HEK293T (cell line): ENCODE data around the gene SPOCK3.

Experiments used
- CTCF ChIA-PET: fragments of 350-600 bp; formaldehyde crosslinking; extraction: SDS; loops from one replicate; lab custom pipeline; 2021; ENCODE audit warnings: antibody characterized with exemption, inconsistent platforms; lab: Yijun Ruan, JAX
- POLR2A ChIA-PET: fragments of 350-600 bp; formaldehyde crosslinking; extraction: SDS; loops from one replicate; lab custom pipeline; 2020; ENCODE audit warnings: antibody characterized with exemption, inconsistent platforms; lab: Yijun Ruan, JAX
- DNase-seq: peaks from one replicate; pipeline ENCODE4 v3.0.0; 2012; ENCODE audit warnings: mixed read lengths; ENCODE audit errors: extremely low spot score
- ARNT ChIP-seq: fragments of 450-650 bp; IDR thresholded peaks from 2 replicates; pipeline ENCODE4 v1.6.1; 2017; ENCODE audit warnings: mild to moderate bottlenecking
- BHLHE40 ChIP-seq: fragments of 450-650 bp; IDR thresholded peaks from 2 replicates; pipeline ENCODE4 v1.6.1; 2016; ENCODE audit warnings: mild to moderate bottlenecking, moderate library complexity, borderline replicate concordance
- CTBP1 ChIP-seq: fragments of 450-650 bp; IDR thresholded peaks from 2 replicates; pipeline ENCODE4 v1.6.1; 2016; ENCODE audit warnings: borderline replicate concordance
- ELF4 ChIP-seq: fragments of 450-650 bp; IDR thresholded peaks from 2 replicates; pipeline ENCODE4 v1.6.1; 2017; ENCODE audit warnings: antibody characterized with exemption
- FOXA1 ChIP-seq: fragments of 450-650 bp; IDR thresholded peaks from 2 replicates; pipeline ENCODE4 v1.6.1; 2016; ENCODE audit warnings: mild to moderate bottlenecking
- FOXK2 ChIP-seq: fragments of 450-650 bp; IDR thresholded peaks from 2 replicates; pipeline ENCODE4 v1.6.1; 2016; ENCODE audit warnings: mild to moderate bottlenecking
- FOXM1 ChIP-seq: fragments of 450-650 bp; IDR thresholded peaks from 2 replicates; pipeline ENCODE4 v1.6.1; 2017; ENCODE audit warnings: mild to moderate bottlenecking, borderline replicate concordance
- HDGF ChIP-seq: fragments of 450-650 bp; IDR thresholded peaks from 2 replicates; pipeline ENCODE4 v1.6.1; 2017; ENCODE audit warnings: antibody characterized with exemption, borderline replicate concordance
- L3MBTL2 ChIP-seq: fragments of 450-650 bp; conservative IDR thresholded peaks from 2 replicates; pipeline ENCODE4 v1.6.1; 2016; ENCODE audit warnings: mild to moderate bottlenecking
- LEF1 ChIP-seq: fragments of 450-650 bp; IDR thresholded peaks from 2 replicates; pipeline ENCODE4 v1.6.1; 2017; ENCODE audit warnings: mild to moderate bottlenecking, borderline replicate concordance
- NFRKB ChIP-seq: fragments of 450-650 bp; IDR thresholded peaks from 2 replicates; pipeline ENCODE4 v1.6.1; 2016; ENCODE audit warnings: mild to moderate bottlenecking, moderate library complexity
- SP1 ChIP-seq: fragments of 450-650 bp; IDR thresholded peaks from 2 replicates; pipeline ENCODE4 v1.6.1; 2017
- SUZ12 ChIP-seq: fragments of 450-650 bp; IDR thresholded peaks from 2 replicates; pipeline ENCODE4 v1.6.1; 2016; ENCODE audit warnings: mild to moderate bottlenecking
- TARDBP ChIP-seq: fragments of 450-650 bp; IDR thresholded peaks from 2 replicates; pipeline ENCODE4 v1.6.1; 2016
- ZNF384 ChIP-seq: fragments of 450-650 bp; IDR thresholded peaks from 2 replicates; pipeline ENCODE4 v1.6.1; 2016
- TF ChIP-seq, protein P1 (sequence below): fragments of 450-650 bp; IDR thresholded peaks from 2 replicates; pipeline ENCODE4 v1.6.1; 2016

The SPOCK3 gene

DNA sequence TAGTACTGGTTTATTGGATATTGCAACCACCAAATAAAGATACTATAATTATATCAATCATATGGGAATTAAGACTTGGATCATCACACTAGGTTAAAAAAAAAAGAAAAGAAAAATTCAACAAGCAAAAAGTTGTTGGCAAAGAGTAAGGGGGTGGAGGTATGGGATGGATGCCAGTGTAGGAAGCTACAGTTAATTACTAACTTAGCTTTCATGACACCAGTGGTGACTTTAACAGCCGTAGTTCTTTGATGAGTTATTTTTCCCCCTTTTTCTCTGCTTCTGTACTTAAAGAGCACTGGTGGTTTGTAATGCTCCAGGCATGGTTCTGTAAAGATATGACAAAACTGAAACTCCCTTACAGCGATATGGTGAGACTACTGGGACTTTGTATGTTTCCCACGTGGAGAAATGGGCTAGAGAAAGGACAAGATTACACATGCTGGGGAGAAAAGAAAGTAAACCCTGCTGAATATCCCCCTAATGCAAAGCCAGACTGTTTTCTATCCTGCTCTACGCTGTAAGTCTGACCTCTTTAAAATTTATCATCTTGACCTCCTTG, 210.8 kb downstream of the SPOCK3 start:
- ChIA-PET POLR2A (no interaction called here), CTCF (interaction anchor here (0.6 to 1.0 kb wide), 2 partner anchors 240 to 266 kb away, joined by 3 to 4 read pairs; no protein-coding TSS in a partner anchor)
- DNase-seq: no peak
- TF ChIP-seq NFRKB (no peak), TARDBP (no peak), L3MBTL2 (no peak), BHLHE40 (no peak), CTBP1 (no peak), LEF1 (no peak), FOXM1 (no peak), ZNF384 (no peak), HDGF (no peak)

- DNase-seq: peak; percentile 39
- POLR2A ChIA-PET: no interaction called here
- TF ChIP-seq SUZ12 (no peak), FOXM1 (no peak), CTBP1 (no peak), ARNT (no peak), TARDBP (no peak), ELF4 (no peak), L3MBTL2 (no peak), FOXA1 (no peak), FOXK2 (no peak), LEF1 (no peak), BHLHE40 (no peak), NFRKB (no peak), ZNF384 (no peak), SP1 (no peak), HDGF (no peak)
- TF ChIP-seq, protein P1, sequence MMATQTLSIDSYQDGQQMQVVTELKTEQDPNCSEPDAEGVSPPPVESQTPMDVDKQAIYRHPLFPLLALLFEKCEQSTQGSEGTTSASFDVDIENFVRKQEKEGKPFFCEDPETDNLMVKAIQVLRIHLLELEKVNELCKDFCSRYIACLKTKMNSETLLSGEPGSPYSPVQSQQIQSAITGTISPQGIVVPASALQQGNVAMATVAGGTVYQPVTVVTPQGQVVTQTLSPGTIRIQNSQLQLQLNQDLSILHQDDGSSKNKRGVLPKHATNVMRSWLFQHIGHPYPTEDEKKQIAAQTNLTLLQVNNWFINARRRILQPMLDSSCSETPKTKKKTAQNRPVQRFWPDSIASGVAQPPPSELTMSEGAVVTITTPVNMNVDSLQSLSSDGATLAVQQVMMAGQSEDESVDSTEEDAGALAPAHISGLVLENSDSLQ: no peak
- CTCF ChIA-PET: interaction anchor here (0.5 to 1.0 kb wide), 6 partner anchors 10 to 958 kb away, joined by 3 to 5 read pairs (median 3); partner anchors contain the start of gene SPOCK3
Observed at GRCh38 chr4:167021545-167022155, 212.6 kb downstream of the SPOCK3 start.

DNA sequence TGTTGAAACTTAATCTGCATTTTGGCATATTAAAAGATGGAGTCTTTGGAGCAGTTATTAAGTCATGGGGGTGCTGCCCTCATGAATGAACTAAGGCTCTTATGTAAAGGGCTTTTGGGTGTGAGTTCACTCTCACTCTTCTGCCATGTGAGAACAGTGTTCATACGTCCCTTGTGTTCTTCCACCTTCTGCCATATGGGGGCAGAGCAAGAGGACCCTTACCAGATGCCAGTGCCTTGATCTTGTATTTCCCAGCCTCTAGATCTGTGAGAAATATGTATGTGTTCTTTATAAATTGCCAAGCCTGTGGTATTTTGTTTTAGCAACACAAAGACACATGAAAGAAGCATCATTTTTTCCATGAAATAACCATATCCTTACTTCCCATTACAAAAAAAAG, 213.9 kb downstream of the SPOCK3 start:
- TF ChIP-seq CTBP1 (no peak), ARNT (no peak), BHLHE40 (no peak), SUZ12 (no peak)
- CTCF ChIA-PET: no interaction called here
- DNase-seq: no peak
- POLR2A ChIA-PET: no interaction called here

GRCh38 chr4:167014944-167015343, 219.3 kb downstream of the SPOCK3 start:
- ChIA-PET CTCF (no interaction called here), POLR2A (no interaction called here)
- TF ChIP-seq FOXM1: no peak
- TF ChIP-seq SUZ12: no peak
- TF ChIP-seq FOXK2: no peak
- TF ChIP-seq L3MBTL2: no peak
- no peak for TF ChIP-seq ZNF384
- TF ChIP-seq FOXA1: no peak
- TF ChIP-seq, protein P1: no peak
- no peak for TF ChIP-seq CTBP1
- TF ChIP-seq ELF4: no peak
- no peak for TF ChIP-seq TARDBP
- no peak for TF ChIP-seq NFRKB
- no peak for TF ChIP-seq HDGF
- no peak for TF ChIP-seq BHLHE40
- TF ChIP-seq LEF1: no peak
- no peak for DNase-seq

DNA sequence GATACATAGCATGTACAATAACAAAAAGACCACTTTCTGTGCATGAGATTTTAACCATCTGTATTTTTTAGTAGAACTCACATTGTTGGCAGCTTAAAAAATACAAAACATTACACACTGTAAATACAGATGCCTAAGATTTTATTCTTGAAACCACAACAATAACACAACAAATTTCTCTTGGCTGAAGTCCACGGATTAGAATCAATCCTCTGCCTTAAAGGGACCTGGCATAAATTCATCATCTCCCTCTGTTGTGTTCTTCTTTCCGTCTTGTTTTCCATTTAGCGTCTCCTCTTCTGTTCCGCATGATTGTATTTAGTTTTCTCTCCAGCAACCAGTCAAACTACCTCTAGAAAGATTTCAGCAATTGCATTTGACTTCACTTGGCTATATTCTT, 231.0 kb downstream of the SPOCK3 start:
- ChIA-PET POLR2A (no interaction called here), CTCF (no interaction called here)
- no peak for DNase-seq
- TF ChIP-seq L3MBTL2: no peak
- TF ChIP-seq, protein P1: no peak
- TF ChIP-seq HDGF: no peak
- TF ChIP-seq FOXM1: no peak
- no peak for TF ChIP-seq BHLHE40
- TF ChIP-seq ARNT: no peak
- no peak for TF ChIP-seq CTBP1
- TF ChIP-seq SUZ12: no peak
- TF ChIP-seq ZNF384: no peak
- no peak for TF ChIP-seq LEF1
- TF ChIP-seq FOXA1: no peak
- TF ChIP-seq TARDBP: no peak
- no peak for TF ChIP-seq NFRKB
- no peak for TF ChIP-seq ELF4

GRCh38 chr4:167000141-167000852, 234.0 kb downstream of the SPOCK3 start:
- CTCF ChIA-PET: no interaction called here
- POLR2A ChIA-PET: no interaction called here
- DNase-seq: no peak
- TF ChIP-seq L3MBTL2 (no peak), FOXM1 (no peak), FOXA1 (no peak), BHLHE40 (no peak), CTBP1 (no peak), ARNT (no peak), ZNF384 (no peak), LEF1 (no peak), SUZ12 (no peak), HDGF (no peak), TARDBP (no peak), SP1 (no peak), FOXK2 (no peak), NFRKB (no peak), ELF4 (no peak)
- TF ChIP-seq, protein P1: no peak
